GM12878 (cell line): ENCODE results near the gene PDE11A. TPM values are rescaled to one million over a fixed set of nuclear protein-coding genes. Genes with fewer than 3 reads are reported as not detected.

Experiments used
- ATAC-seq: fragments of 200-7000 bp; cut with Tn5 transposase; 3 replicates; pipeline ENCODE4 v1.9.1; 2020; ENCODE audit warnings: mild to moderate bottlenecking, moderate library complexity
- BruUV-seq: library from RNA; stranded (reverse); fragments of 400-500 nt; replicated peaks from 2 replicates; lab custom pipeline; 2021; lab: Mats Ljungman, UMichigan
- CTCF ChIA-PET: fragments of 300-600 bp; sonication (Branson Sonifier 250); formaldehyde crosslinking; extraction: SDS; loops from one replicate; lab custom pipeline; 2021; ENCODE audit warnings: inconsistent platforms; lab: Yijun Ruan, JAX
- POLR2A ChIA-PET: fragments of 350-600 bp; formaldehyde crosslinking; extraction: SDS; loops from one replicate; lab custom pipeline; 2021; ENCODE audit warnings: inconsistent platforms; lab: Charles Lee
- RAD21 ChIA-PET: fragments of 300-600 bp; sonication (Branson Sonifier 250); formaldehyde crosslinking; loops from one replicate; lab custom pipeline; 2023; ENCODE audit warnings: antibody characterized with exemption; ENCODE audit not compliant: unreplicated experiment; lab: Charles Lee
- SMC1A ChIA-PET: fragments of 300-600 bp; sonication (Branson Sonifier 250); formaldehyde crosslinking; loops from one replicate; lab custom pipeline; 2023; ENCODE audit not compliant: unreplicated experiment, uncharacterized antibody; lab: Charles Lee
- DNase-seq: peaks from one replicate; pipeline ENCODE4 v3.0.0-alpha.2; 2011; ENCODE audit warnings: low read depth, low spot score
- FAIRE-seq: peaks from 3 replicates; lab custom pipeline; 2011; peaks lifted over from hg19 to GRCh38; lab: Jason Lieb, UNC
- H2AFZ ChIP-seq: 2 replicates; pipeline ENCODE4 v1.6.0; 2011; ENCODE audit warnings: low read depth, low read length, control low read depth; ENCODE audit not compliant: control insufficient read depth
- H3K27ac ChIP-seq: 2 replicates; pipeline ENCODE4 v1.5.1; 2011; ENCODE audit warnings: control low read depth; ENCODE audit not compliant: control insufficient read depth, insufficient read depth
- H3K27me3 ChIP-seq, 2 experiments: replicated peaks in 1 of 2; 2 replicates each; pipeline versions ENCODE4 v1.6.0 to v1.6.1; 2011; ENCODE audit warnings: low read length in 1 of 2; ENCODE audit not compliant: control insufficient read depth in 2 of 2, insufficient read depth in 2 of 2
- H3K36me3 ChIP-seq, 2 experiments: 2 replicates each; pipeline ENCODE4 v1.5.1; 2011; ENCODE audit warnings: low read length in 1 of 2; ENCODE audit not compliant: control insufficient read depth in 2 of 2, insufficient read depth in 2 of 2
- H3K4me1 ChIP-seq: 2 replicates; pipeline ENCODE4 v1.6.1; 2011; ENCODE audit warnings: mild to moderate bottlenecking, low read length, moderate library complexity, mixed read lengths; ENCODE audit not compliant: control insufficient read depth, insufficient read depth
- H3K4me2 ChIP-seq: 2 replicates; pipeline ENCODE4 v1.6.0; 2011; ENCODE audit warnings: control low read depth; ENCODE audit not compliant: control insufficient read depth, insufficient read depth
- H3K4me3 ChIP-seq: fragments of 200-600 bp; sonication (generic); 2 replicates; pipeline ENCODE4 v1.5.1; 2016
- H3K79me2 ChIP-seq: 2 replicates; pipeline ENCODE4 v1.6.0; 2011; ENCODE audit warnings: low read length; ENCODE audit not compliant: control insufficient read depth, insufficient read depth
- H3K9ac ChIP-seq: 2 replicates; pipeline ENCODE4 v1.8.0; 2011; ENCODE audit warnings: low read length, control low read depth, mixed read lengths; ENCODE audit not compliant: control insufficient read depth, insufficient read depth
- H3K9me3 ChIP-seq: replicated peaks from 3 replicates; pipeline ENCODE4 v1.5.1; 2011; ENCODE audit warnings: mild to moderate bottlenecking, low read length; ENCODE audit not compliant: control insufficient read depth, insufficient read depth
- H4K20me1 ChIP-seq: 2 replicates; pipeline ENCODE4 v1.6.0; 2011; ENCODE audit not compliant: control insufficient read depth, insufficient read depth
- ATF3 ChIP-seq: IDR thresholded peaks from 2 replicates; pipeline ENCODE4 v1.6.1; 2011; ENCODE audit warnings: low read depth, mild to moderate bottlenecking, low read length, moderate library complexity, borderline replicate concordance; ENCODE audit errors: extremely low read depth
- E4F1 ChIP-seq: fragments of 450-650 bp; IDR thresholded peaks from 2 replicates; pipeline ENCODE4 v1.6.1; 2018; ENCODE audit warnings: borderline replicate concordance, mild to moderate bottlenecking; ENCODE audit not compliant: partially characterized antibody
- EP300 ChIP-seq, 2 experiments: fragments of 150-350 bp in 1 of 2; IDR thresholded peaks; 2 replicates each; pipeline ENCODE4 v1.6.1; 2011 to 2012; ENCODE audit warnings: low read depth in 2 of 2, low read length in 2 of 2, borderline replicate concordance in 1 of 2, improper control_type of control experiment in 1 of 2, inconsistent platforms in 1 of 2; ENCODE audit not compliant: control insufficient read depth in 1 of 2
- GATAD2B ChIP-seq: fragments of 450-650 bp; conservative IDR thresholded peaks from 2 replicates; pipeline ENCODE4 v1.6.1; 2017; ENCODE audit warnings: low read depth, mild to moderate bottlenecking, moderate library complexity
- IRF4 ChIP-seq: IDR thresholded peaks from 2 replicates; pipeline ENCODE4 v1.6.1; 2011; ENCODE audit warnings: low read depth, low read length
- NBN ChIP-seq: fragments of 450-650 bp; IDR thresholded peaks from 2 replicates; pipeline ENCODE4 v1.6.1; 2016
- NFIC ChIP-seq: IDR thresholded peaks from 2 replicates; pipeline ENCODE4 v1.6.1; 2012; ENCODE audit warnings: low read depth, mild to moderate bottlenecking, inconsistent platforms, low read length, moderate library complexity
- SIX5 ChIP-seq: IDR thresholded peaks from 2 replicates; pipeline ENCODE4 v1.6.1; 2011; ENCODE audit warnings: mild to moderate bottlenecking, low read depth, low read length, moderate library complexity; ENCODE audit not compliant: severe bottlenecking
- SUPT20H ChIP-seq: IDR thresholded peaks from 2 replicates; pipeline ENCODE4 v1.6.1; 2011; ENCODE audit warnings: low read depth, mild to moderate bottlenecking, low read length, moderate library complexity, borderline replicate concordance; ENCODE audit not compliant: control insufficient read depth
- TCF12 ChIP-seq: IDR thresholded peaks from 2 replicates; pipeline ENCODE4 v1.6.1; 2011; ENCODE audit warnings: low read depth, mild to moderate bottlenecking, low read length
- ZBED1 ChIP-seq: IDR thresholded peaks from 2 replicates; pipeline ENCODE4 v1.6.1; 2016; ENCODE audit warnings: borderline replicate concordance
- whole genome bisulfite sequencing: methylation state at CpG from one replicate; pipeline ENCODE4 v1.1.6; 2016; ENCODE audit warnings: low lambda C conversion rate; ENCODE audit not compliant: insufficient replicate concordance, insufficient coverage; ENCODE audit errors: missing lambda C conversion rate; 5-methylcytosine and 5-hydroxymethylcytosine counted together
- in situ Hi-C: fragments of 300-500 bp; cut with MboI; formaldehyde crosslinking; loops from 9 replicates; pipeline ENCODE4 v1.14.3; 2018; ENCODE audit warnings: mixed read lengths
- intact Hi-C: fragments of 100-400 bp; cut with micrococcal nuclease; formaldehyde crosslinking; loops from one replicate; pipeline ENCODE4 v1.14.2; 2022; ENCODE audit not compliant: unreplicated experiment
- polyA plus RNA-seq, 11 experiments: library from polyadenylated mRNA; depleted of rRNA in 4 of 11; unstranded in 6 of 11; stranded (reverse) in 5 of 11; fragments of >200 nt; fragmentation: Nextera tagmentation in 4 of 11; fragmentation: Illumina TruSeq in 1 of 11; extraction: Ambion mirVana in 4 of 11; extraction: Trizol in 1 of 11; gene quantifications; 1 replicate in 1 of 11; 2 replicates in 10 of 11; pipeline versions ENCODE4 v1.2.1 to v1.2.3, GENCODE V29; 2011 to 2016; ENCODE audit warnings: inconsistent platforms in 2 of 11, missing spikeins in 2 of 11, low read depth in 1 of 11
- total RNA-seq, 4 experiments: library from RNA; depleted of rRNA in 3 of 4; stranded (reverse); fragments of >200 nt in 3 of 4; fragmentation: Illumina TruSeq in 1 of 4; extraction: Trizol in 1 of 4; gene quantifications; 2 replicates each; pipeline versions ENCODE4 v1.2.1 to v1.2.3, GENCODE V29; 2013 to 2021
- TF ChIP-seq, protein P1 (sequence below): fragments of 450-650 bp; IDR thresholded peaks from 2 replicates; pipeline ENCODE4 v1.6.1; 2016; ENCODE audit warnings: mild to moderate bottlenecking, moderate library complexity, borderline replicate concordance
- TF ChIP-seq, protein P2 (sequence below): fragments of 450-650 bp; formaldehyde crosslinking; IDR thresholded peaks from 2 replicates; pipeline ENCODE4 v1.5.0; 2022; ENCODE audit warnings: mild to moderate bottlenecking, missing genetic modification characterization

PDE11A gene
- total and polyA plus RNA-seq, 10 of the 15 experiments (the other 5 are each of a cell fraction or from before 2014, with no cell fraction given), result 0.01 to 0.17 (median 0.06) TPM; not detected in 5

DNA sequence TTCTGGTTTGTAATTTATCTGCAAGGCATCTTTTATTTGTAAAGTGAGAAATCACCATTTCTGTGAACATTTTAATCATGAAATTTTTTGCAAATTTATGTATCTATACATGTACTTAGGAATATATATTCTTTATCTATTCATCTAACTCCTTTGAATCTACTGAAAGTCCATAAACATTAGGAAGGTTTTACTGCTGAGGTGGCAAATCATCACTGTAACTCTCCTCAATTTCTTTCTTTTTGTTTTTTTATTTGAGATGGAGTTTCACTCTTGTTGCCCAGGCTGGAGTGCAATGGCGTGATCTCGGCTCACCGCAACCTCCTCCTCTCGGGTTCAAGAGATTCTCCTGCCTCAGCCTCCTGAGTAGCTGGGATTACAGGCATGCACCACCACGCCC lies 383.7 kb downstream of the PDE11A start:
- ChIA-PET CTCF (no interaction called here), POLR2A (no interaction called here), SMC1A (no interaction called here), RAD21 (no interaction called here)
- H3K9ac ChIP-seq, result no peak overlapping the region
- ATAC-seq, result no peak
- H3K27me3 ChIP-seq, result no peaks in the 10 kb centered on the region
- no peaks in the 10 kb centered on the region for H3K36me3 ChIP-seq
- no peaks in the 10 kb centered on the region for H3K9me3 ChIP-seq
- no peaks in the 10 kb centered on the region for H3K79me2 ChIP-seq
- no peaks in the 10 kb centered on the region for H4K20me1 ChIP-seq
- H3K4me3 ChIP-seq, result no peak overlapping the region
- intact Hi-C loops, result no loop called here
- H2AFZ ChIP-seq, result no peak overlapping the region
- 67% methylated on average over 5 of the region's 5 CpGs for WGBS
- DNase-seq, result no peak
- in situ Hi-C loops, result no loop called here
- no peaks in the 10 kb centered on the region for H3K4me1 ChIP-seq
- no peak overlapping the region for H3K4me2 ChIP-seq
- no TSS peak for BruUV-seq
- no peak for FAIRE-seq
- H3K27ac ChIP-seq, result no peak overlapping the region
- TF ChIP-seq, protein P1, sequence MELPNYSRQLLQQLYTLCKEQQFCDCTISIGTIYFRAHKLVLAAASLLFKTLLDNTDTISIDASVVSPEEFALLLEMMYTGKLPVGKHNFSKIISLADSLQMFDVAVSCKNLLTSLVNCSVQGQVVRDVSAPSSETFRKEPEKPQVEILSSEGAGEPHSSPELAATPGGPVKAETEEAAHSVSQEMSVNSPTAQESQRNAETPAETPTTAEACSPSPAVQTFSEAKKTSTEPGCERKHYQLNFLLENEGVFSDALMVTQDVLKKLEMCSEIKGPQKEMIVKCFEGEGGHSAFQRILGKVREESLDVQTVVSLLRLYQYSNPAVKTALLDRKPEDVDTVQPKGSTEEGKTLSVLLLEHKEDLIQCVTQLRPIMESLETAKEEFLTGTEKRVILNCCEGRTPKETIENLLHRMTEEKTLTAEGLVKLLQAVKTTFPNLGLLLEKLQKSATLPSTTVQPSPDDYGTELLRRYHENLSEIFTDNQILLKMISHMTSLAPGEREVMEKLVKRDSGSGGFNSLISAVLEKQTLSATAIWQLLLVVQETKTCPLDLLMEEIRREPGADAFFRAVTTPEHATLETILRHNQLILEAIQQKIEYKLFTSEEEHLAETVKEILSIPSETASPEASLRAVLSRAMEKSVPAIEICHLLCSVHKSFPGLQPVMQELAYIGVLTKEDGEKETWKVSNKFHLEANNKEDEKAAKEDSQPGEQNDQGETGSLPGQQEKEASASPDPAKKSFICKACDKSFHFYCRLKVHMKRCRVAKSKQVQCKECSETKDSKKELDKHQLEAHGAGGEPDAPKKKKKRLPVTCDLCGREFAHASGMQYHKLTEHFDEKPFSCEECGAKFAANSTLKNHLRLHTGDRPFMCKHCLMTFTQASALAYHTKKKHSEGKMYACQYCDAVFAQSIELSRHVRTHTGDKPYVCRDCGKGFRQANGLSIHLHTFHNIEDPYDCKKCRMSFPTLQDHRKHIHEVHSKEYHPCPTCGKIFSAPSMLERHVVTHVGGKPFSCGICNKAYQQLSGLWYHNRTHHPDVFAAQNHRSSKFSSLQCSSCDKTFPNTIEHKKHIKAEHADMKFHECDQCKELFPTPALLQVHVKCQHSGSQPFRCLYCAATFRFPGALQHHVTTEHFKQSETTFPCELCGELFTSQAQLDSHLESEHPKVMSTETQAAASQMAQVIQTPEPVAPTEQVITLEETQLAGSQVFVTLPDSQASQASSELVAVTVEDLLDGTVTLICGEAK, result no peak
- TF ChIP-seq TCF12, result no peak
- TF ChIP-seq ZBED1, result no peak
- TF ChIP-seq NBN, result no peak
- no peak for TF ChIP-seq NFIC
- TF ChIP-seq, protein P2, sequence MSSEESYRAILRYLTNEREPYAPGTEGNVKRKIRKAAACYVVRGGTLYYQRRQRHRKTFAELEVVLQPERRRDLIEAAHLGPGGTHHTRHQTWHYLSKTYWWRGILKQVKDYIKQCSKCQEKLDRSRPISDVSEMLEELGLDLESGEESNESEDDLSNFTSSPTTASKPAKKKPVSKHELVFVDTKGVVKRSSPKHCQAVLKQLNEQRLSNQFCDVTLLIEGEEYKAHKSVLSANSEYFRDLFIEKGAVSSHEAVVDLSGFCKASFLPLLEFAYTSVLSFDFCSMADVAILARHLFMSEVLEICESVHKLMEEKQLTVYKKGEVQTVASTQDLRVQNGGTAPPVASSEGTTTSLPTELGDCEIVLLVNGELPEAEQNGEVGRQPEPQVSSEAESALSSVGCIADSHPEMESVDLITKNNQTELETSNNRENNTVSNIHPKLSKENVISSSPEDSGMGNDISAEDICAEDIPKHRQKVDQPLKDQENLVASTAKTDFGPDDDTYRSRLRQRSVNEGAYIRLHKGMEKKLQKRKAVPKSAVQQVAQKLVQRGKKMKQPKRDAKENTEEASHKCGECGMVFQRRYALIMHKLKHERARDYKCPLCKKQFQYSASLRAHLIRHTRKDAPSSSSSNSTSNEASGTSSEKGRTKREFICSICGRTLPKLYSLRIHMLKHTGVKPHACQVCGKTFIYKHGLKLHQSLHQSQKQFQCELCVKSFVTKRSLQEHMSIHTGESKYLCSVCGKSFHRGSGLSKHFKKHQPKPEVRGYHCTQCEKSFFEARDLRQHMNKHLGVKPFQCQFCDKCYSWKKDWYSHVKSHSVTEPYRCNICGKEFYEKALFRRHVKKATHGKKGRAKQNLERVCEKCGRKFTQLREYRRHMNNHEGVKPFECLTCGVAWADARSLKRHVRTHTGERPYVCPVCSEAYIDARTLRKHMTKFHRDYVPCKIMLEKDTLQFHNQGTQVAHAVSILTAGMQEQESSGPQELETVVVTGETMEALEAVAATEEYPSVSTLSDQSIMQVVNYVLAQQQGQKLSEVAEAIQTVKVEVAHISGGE (CRISPR knock-in tag), result no peak
- TF ChIP-seq GATAD2B, result no peak
- TF ChIP-seq E4F1, result no peak
- no peak for TF ChIP-seq EP300 (IDR thresholded peaks at IDR 0.05; ENCODE audit: borderline replicate concordance in 1 of 2, control insufficient read depth in 1 of 2, low read depth in 2 of 2, low read length in 2 of 2)
- TF ChIP-seq ATF3, result no peak
- TF ChIP-seq IRF4, result no peak
- no peak for TF ChIP-seq SIX5
- no peak for TF ChIP-seq SUPT20H
